GM23338 (cell line): Measurements from ENCODE around the gene UBE2L6. TPM values are rescaled to one million over a fixed set of nuclear protein-coding genes. Genes with fewer than 3 reads are reported as not detected.

Experiments
- ATAC-seq: fragments of 200-7000 bp; cut with Tn5 transposase; 3 replicates; pipeline ENCODE4 v1.9.1; 2020
- DNase-seq: peaks from one replicate; pipeline ENCODE4 v3.0.0-alpha.2; 2015; ENCODE audit warnings: low spot score
- H2AFZ ChIP-seq: fragments of 200-600 bp; sonication (generic); 2 replicates; pipeline ENCODE4 v1.8.0; 2016; ENCODE audit warnings: antibody characterized with exemption, mild to moderate bottlenecking, moderate library complexity
- H3F3A ChIP-seq: fragments of 200-600 bp; sonication (generic); replicated peaks from 2 replicates; pipeline ENCODE4 v1.8.0; 2017; ENCODE audit warnings: antibody characterized with exemption, mixed run types, low read depth
- H3K27ac ChIP-seq: fragments of 200-600 bp; sonication (generic); 2 replicates; pipeline ENCODE4 v1.6.1; 2016; ENCODE audit warnings: low read depth
- H3K27me3 ChIP-seq: fragments of 200-600 bp; sonication (generic); 2 replicates; pipeline ENCODE4 v1.8.0; 2016; ENCODE audit warnings: mild to moderate bottlenecking, mixed run types, moderate library complexity; ENCODE audit not compliant: insufficient read depth
- H3K36me3 ChIP-seq: fragments of 200-600 bp; sonication (generic); 2 replicates; pipeline ENCODE4 v1.8.0; 2016; ENCODE audit warnings: mild to moderate bottlenecking; ENCODE audit not compliant: insufficient read depth
- H3K4me1 ChIP-seq: fragments of 200-600 bp; sonication (generic); 2 replicates; pipeline ENCODE4 v1.8.0; 2016; ENCODE audit warnings: mild to moderate bottlenecking, moderate library complexity; ENCODE audit not compliant: insufficient read depth
- H3K4me2 ChIP-seq: fragments of 200-600 bp; sonication (generic); 2 replicates; pipeline ENCODE4 v1.7.1; 2017; ENCODE audit warnings: mixed run types
- H3K4me3 ChIP-seq: fragments of 200-600 bp; sonication (generic); 2 replicates; pipeline ENCODE4 v1.6.1; 2016; ENCODE audit warnings: mixed run types
- H3K79me2 ChIP-seq: fragments of 200-600 bp; sonication (generic); replicated peaks from 2 replicates; pipeline ENCODE4 v1.8.0; 2017; ENCODE audit warnings: mild to moderate bottlenecking; ENCODE audit not compliant: insufficient read depth
- H3K9me2 ChIP-seq: fragments of 200-600 bp; sonication (generic); 2 replicates; pipeline ENCODE4 v1.8.0; 2017; ENCODE audit not compliant: insufficient read depth
- H4K20me1 ChIP-seq: fragments of 200-600 bp; sonication (generic); replicated peaks from 2 replicates; pipeline ENCODE4 v1.8.0; 2017; ENCODE audit warnings: mild to moderate bottlenecking; ENCODE audit not compliant: insufficient read depth
- H3K27ac Mint-ChIP-seq: 2 replicates; pipeline ENCODE4 v1.8.0; 2020; ENCODE audit warnings: inconsistent platforms, mild to moderate bottlenecking, moderate library complexity, mixed read lengths
- H3K27me3 Mint-ChIP-seq: 3 replicates; pipeline ENCODE4 v1.8.0; 2022; ENCODE audit warnings: low read depth, mild to moderate bottlenecking, moderate library complexity, mixed read lengths, inconsistent platforms; ENCODE audit not compliant: insufficient read depth, poor library complexity
- H3K36me3 Mint-ChIP-seq: 3 replicates; pipeline ENCODE4 v1.8.0; 2021; ENCODE audit warnings: low read depth, mild to moderate bottlenecking, inconsistent platforms, moderate library complexity, mixed read lengths
- H3K4me1 Mint-ChIP-seq: 3 replicates; pipeline ENCODE4 v1.8.0; 2020; ENCODE audit warnings: mild to moderate bottlenecking, inconsistent platforms, mixed read lengths
- H3K4me3 Mint-ChIP-seq: 3 replicates; pipeline ENCODE4 v1.8.0; 2021; ENCODE audit warnings: moderate library complexity, mild to moderate bottlenecking, inconsistent platforms, mixed read lengths
- H3K9me3 Mint-ChIP-seq: 3 replicates; pipeline ENCODE4 v1.8.0; 2020; ENCODE audit warnings: moderate library complexity, mild to moderate bottlenecking, inconsistent platforms, mixed read lengths
- CREB1 ChIP-seq: fragments of 250-450 bp; sonication (Bioruptor Pico); IDR thresholded peaks from 2 replicates; pipeline ENCODE4 v1.5.0; 2020; ENCODE audit warnings: low read depth, mild to moderate bottlenecking, moderate library complexity
- CTCF ChIP-seq, 2 experiments: fragments of 200-600 bp in 1 of 2; sonication (generic) in 1 of 2; conservative IDR thresholded peaks; 2 replicates each; pipeline versions ENCODE4 v1.5.1 to v1.6.1; 2016 to 2017; ENCODE audit warnings: antibody characterized with exemption in 2 of 2, low read depth in 2 of 2, mild to moderate bottlenecking in 2 of 2, moderate library complexity in 1 of 2
- ETS1 ChIP-seq: IDR thresholded peaks from 2 replicates; pipeline ENCODE4 v1.6.1; 2016; ENCODE audit warnings: antibody characterized with exemption
- EZH2 ChIP-seq: fragments of 200-600 bp; sonication (generic); IDR thresholded peaks from one replicate; pipeline ENCODE4 v1.8.0; 2017; ENCODE audit warnings: antibody characterized with exemption, mild to moderate bottlenecking, low read depth; ENCODE audit not compliant: unreplicated experiment
- EZH2phosphoT487 ChIP-seq: fragments of 200-600 bp; sonication (generic); IDR thresholded peaks from one replicate; pipeline ENCODE4 v1.8.1; 2018; ENCODE audit warnings: antibody characterized with exemption; ENCODE audit not compliant: unreplicated experiment
- JUNB ChIP-seq: IDR thresholded peaks from one replicate; pipeline ENCODE4 v1.6.1; 2016; ENCODE audit warnings: antibody characterized with exemption; ENCODE audit not compliant: unreplicated experiment
- NANOG ChIP-seq: IDR thresholded peaks from 2 replicates; pipeline ENCODE4 v1.6.1; 2016; ENCODE audit warnings: antibody characterized with exemption, borderline replicate concordance
- POLR2AphosphoS5 ChIP-seq: IDR thresholded peaks from 2 replicates; pipeline ENCODE4 v1.6.1; 2016; ENCODE audit warnings: antibody characterized with exemption, low read depth
- REST ChIP-seq: IDR thresholded peaks from one replicate; pipeline ENCODE4 v1.6.1; 2018; ENCODE audit warnings: antibody characterized with exemption; ENCODE audit not compliant: unreplicated experiment
- STAT1 ChIP-seq: IDR thresholded peaks from one replicate; pipeline ENCODE4 v1.6.1; 2016; ENCODE audit warnings: antibody characterized with exemption; ENCODE audit not compliant: unreplicated experiment
- ZNF114 ChIP-seq: fragments of 250-450 bp; sonication (Bioruptor Pico); IDR thresholded peaks from 2 replicates; pipeline ENCODE4 v1.5.0; 2020; ENCODE audit warnings: mild to moderate bottlenecking, moderate library complexity
- ZNF331 ChIP-seq: fragments of 250-450 bp; sonication (Bioruptor Pico); IDR thresholded peaks from 2 replicates; pipeline ENCODE4 v1.5.0; 2020; ENCODE audit warnings: low read depth, mild to moderate bottlenecking, moderate library complexity
- ZNF462 ChIP-seq: fragments of 250-450 bp; sonication (Bioruptor Pico); IDR thresholded peaks from 2 replicates; pipeline ENCODE4 v1.5.0; 2020; ENCODE audit warnings: mild to moderate bottlenecking, moderate library complexity
- polyA plus RNA-seq: library from polyadenylated mRNA; unstranded; fragments of >200 nt; fragmentation: Nextera tagmentation; extraction: Ambion mirVana; gene quantifications from 2 replicates; pipeline ENCODE4 v1.2.1, GENCODE V29; 2016
- total RNA-seq: library from RNA; depleted of rRNA; stranded (reverse); fragments of >200 nt; shearing (Covaris generic); gene quantifications from 2 replicates; pipeline ENCODE4 v1.2.3, GENCODE V29; 2014

The UBE2L6 gene
- total and polyA plus RNA-seq, 2 experiments from 2014 or later, result 46.0 to 52.0 TPM

GRCh38 chr11:57511741-57512430 lies 55.6 kb downstream of the UBE2L6 start:
- Histone ChIP-seq H3K79me2 (peaks cover 31% of the 10 kb centered on the region), H3K9me2 (no peaks in the 10 kb centered on the region), H3K4me3 (no peak overlapping the region), H3F3A (peaks cover 6% of the 10 kb centered on the region; the same call in 1 of the 2 replicates), H3K4me2 (no peak overlapping the region), H3K27ac (no peak overlapping the region), H4K20me1 (no peaks in the 10 kb centered on the region), H3K27me3 (peaks cover 10% of the 10 kb centered on the region), H2AFZ (no peak overlapping the region), H3K36me3 (no peaks in the 10 kb centered on the region), H3K4me1 (peaks cover 11% of the 10 kb centered on the region)
- Mint-ChIP-seq H3K36me3 (peaks cover 19% of the 10 kb centered on the region), H3K27me3 (peaks cover 11% of the 10 kb centered on the region), H3K9me3 (no peaks in the 10 kb centered on the region), H3K27ac (no peak overlapping the region), H3K4me3 (no peak overlapping the region; the same call in 2 of the 3 replicates), H3K4me1 (peaks cover 26% of the 10 kb centered on the region)
- TF ChIP-seq CTCF (conservative IDR thresholded peaks at IDR 0.05; ENCODE audit: low read depth in 2 of 2) (no peak), ETS1 (no peak), ZNF331 (CRISPR knock-in tag) (no peak), NANOG (no peak), EZH2 (no peak), JUNB (no peak), ZNF462 (CRISPR knock-in tag) (no peak), CREB1 (CRISPR knock-in tag) (no peak), STAT1 (no peak), ZNF114 (no peak), REST (no peak), POLR2AphosphoS5 (no peak), EZH2phosphoT487 (no peak)
- ATAC-seq (no peak), DNase-seq (no peak)
